Activated CD4-positive, alpha-beta T cell treated with anti-CD3 and anti-CD28 coated beads, Interleukin-2, amount 10 ng/mL, durations not matched to agents 24 days and 14 days (primary cell): Measurements from ENCODE around the gene EFNA2. TPM values are rescaled to one million over a fixed set of nuclear protein-coding genes. Genes with fewer than 3 reads are reported as not detected.

Experiments used
- DNase-seq: peaks from one replicate; pipeline ENCODE4 v3.0.0; 2022
- H3K27ac Mint-ChIP-seq: one replicate; pipeline ENCODE4 v1.8.0; 2022; ENCODE audit warnings: mild to moderate bottlenecking, mixed read lengths
- H3K27me3 Mint-ChIP-seq: one replicate; pipeline ENCODE4 v1.8.0; 2022; ENCODE audit warnings: mixed read lengths
- H3K36me3 Mint-ChIP-seq: one replicate; pipeline ENCODE4 v1.8.0; 2022; ENCODE audit warnings: low read depth, mild to moderate bottlenecking, mixed read lengths
- H3K4me1 Mint-ChIP-seq: one replicate; pipeline ENCODE4 v1.8.0; 2021; ENCODE audit warnings: mixed read lengths
- H3K4me3 Mint-ChIP-seq: one replicate; pipeline ENCODE4 v1.8.0; 2022; ENCODE audit warnings: mild to moderate bottlenecking, moderate library complexity, mixed read lengths
- H3K9me3 Mint-ChIP-seq: one replicate; pipeline ENCODE4 v1.8.0; 2021; ENCODE audit warnings: mixed read lengths
- intact Hi-C: fragments of 100-400 bp; cut with micrococcal nuclease; formaldehyde crosslinking; loops from one replicate; pipeline ENCODE4 v1.15.1; 2023
- total RNA-seq: library from RNA; stranded (reverse); gene quantifications from 2 replicates; pipeline ENCODE4 v1.2.3, GENCODE V29; 2022

Gene EFNA2
- total RNA-seq, 1 donor from 2014 or later, result not detected

DNA sequence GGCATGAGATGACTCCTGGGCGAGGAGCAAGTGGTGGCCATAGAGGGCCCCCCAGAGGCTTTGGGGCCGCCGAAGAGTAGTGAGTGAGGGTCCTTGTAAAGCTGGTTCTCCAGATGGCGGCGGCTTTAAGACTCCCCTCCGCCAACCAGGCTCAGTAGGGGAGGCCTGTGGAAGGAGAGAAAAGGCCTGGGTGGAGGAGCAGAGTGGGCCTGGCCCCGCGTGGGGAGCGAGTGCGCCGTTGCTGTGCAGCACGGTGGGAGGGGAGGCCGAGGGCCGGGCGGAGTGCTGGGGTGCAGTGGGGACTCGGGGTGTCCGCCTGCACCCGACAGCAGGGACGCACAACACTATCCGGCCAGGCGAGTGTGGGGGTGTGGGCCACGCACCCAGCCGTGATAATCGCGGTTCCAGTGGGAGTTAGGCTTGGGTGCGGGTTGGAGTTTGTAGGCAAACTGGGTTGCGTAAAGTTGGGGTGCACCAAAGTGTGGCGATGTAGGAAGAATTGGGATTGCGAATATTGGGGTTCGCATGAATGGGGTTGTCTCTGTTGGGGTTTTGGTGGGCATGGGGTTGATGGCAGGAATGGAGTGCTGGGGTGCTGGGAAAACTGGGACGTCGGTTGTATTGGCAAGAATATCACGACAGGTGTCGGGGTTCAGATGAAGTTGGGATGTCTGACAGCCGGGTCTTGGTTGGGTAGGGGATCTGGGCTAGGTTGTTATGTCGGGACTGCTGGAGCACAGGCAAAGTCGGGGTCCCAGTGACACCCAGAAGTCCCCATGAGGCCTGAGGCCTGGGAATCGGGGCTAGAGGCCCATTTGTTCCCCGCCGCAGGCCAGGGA, 17.2 kb upstream of the EFNA2 start:
- H3K27ac Mint-ChIP-seq, result peak overlapping the region; percentile 85
- intact Hi-C loops, result loop anchor here (1.0 kb wide), 2 partner anchors 8 to 19 kb away; no protein-coding TSS in a partner anchor
- H3K36me3 Mint-ChIP-seq, result peaks cover 34% of the 10 kb centered on the region
- no peaks in the 10 kb centered on the region for H3K27me3 Mint-ChIP-seq
- peak overlapping the region; percentile 60 for H3K4me3 Mint-ChIP-seq
- no peaks in the 10 kb centered on the region for H3K9me3 Mint-ChIP-seq
- DNase-seq, result no peak
- peaks cover 47% of the 10 kb centered on the region for H3K4me1 Mint-ChIP-seq

DNA sequence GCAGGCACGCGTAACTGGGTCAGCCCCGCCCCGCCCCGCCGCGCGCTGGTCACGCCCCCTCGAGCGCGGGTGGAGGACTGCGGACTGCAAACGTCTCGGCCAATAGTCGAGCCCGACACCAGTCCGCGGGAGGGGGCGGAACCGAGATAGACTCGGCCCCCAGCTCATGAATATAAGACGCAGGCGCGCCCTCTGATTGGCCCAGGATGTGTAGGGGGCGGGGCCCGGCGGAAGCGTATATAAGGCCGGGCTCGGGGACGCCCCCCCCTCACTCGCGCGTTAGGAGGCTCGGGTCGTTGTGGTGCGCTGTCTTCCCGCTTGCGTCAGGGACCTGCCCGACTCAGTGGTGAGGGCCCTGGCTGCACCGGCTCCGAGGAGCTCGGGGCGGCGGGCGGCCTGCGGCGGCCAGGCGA, 16.6 kb upstream of the EFNA2 start, which contains the start of gene CIRBP:
Gene CIRBP (plus strand): TSS at position 268 of the 413 bp plus-strand sequence. CDS start 1,602 bp downstream, outside the sequence.
- H3K4me3 Mint-ChIP-seq, result peak within 1 kb of the TSS; percentile 95
- no peaks in the 10 kb centered on the region for H3K9me3 Mint-ChIP-seq
- no peaks in the 10 kb centered on the region for H3K27me3 Mint-ChIP-seq
- intact Hi-C loops, result loop anchor here (1.0 kb wide), 2 partner anchors 9 to 20 kb away; no protein-coding TSS in a partner anchor
- peak; percentile 100 for DNase-seq
- H3K27ac Mint-ChIP-seq, result peak within 1 kb of the TSS; percentile 94
- H3K36me3 Mint-ChIP-seq, result peaks cover 40% of the 10 kb centered on the region
- peaks cover 52% of the 10 kb centered on the region for H3K4me1 Mint-ChIP-seq

DNA sequence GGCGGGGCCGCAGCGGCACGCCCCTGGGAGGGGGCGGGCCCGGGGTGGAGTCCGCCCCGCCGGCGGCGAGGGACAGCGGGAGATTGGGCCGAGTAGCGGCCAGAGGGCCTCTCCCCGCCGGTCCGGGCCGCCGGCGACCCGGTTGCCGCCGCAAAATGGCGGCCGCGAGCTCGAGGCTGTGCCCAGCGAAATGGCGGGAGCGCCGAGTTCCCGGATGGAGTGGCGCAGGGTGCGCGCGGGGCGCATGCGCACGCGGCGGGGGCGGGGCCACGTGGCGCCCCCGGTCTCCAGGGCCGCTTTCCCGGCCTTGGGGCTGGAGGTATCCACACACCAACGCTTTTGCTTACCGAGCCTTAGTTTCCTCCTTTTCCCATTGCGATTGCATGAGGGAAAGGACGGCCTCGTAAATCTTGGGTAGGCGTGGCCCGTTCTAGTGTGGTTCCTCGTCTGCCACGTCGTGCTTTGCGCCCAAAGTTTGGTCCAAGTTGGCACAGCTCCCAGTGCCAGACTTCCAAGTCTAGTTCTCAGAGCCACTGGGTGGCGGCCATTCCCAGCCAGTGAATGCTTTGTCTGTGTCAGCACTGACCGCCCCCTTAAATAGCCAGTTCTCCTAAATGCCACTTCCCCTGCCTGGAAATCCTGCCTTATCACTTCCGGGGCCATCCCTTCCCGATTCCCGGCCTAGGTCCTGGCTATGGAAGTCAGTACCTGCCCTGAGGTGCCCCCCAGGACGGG, 16.0 kb upstream of the EFNA2 start:
- Mint-ChIP-seq H3K27me3 (no peaks in the 10 kb centered on the region), H3K4me3 (peak overlapping the region; percentile 95), H3K9me3 (no peaks in the 10 kb centered on the region), H3K4me1 (peaks cover 54% of the 10 kb centered on the region), H3K27ac (peak overlapping the region; percentile 94), H3K36me3 (peaks cover 43% of the 10 kb centered on the region)
- DNase-seq, result peak; percentile 96
- intact Hi-C loops, result loop anchor here (1.0 kb wide), 2 partner anchors 9 to 20 kb away; no protein-coding TSS in a partner anchor

DNA sequence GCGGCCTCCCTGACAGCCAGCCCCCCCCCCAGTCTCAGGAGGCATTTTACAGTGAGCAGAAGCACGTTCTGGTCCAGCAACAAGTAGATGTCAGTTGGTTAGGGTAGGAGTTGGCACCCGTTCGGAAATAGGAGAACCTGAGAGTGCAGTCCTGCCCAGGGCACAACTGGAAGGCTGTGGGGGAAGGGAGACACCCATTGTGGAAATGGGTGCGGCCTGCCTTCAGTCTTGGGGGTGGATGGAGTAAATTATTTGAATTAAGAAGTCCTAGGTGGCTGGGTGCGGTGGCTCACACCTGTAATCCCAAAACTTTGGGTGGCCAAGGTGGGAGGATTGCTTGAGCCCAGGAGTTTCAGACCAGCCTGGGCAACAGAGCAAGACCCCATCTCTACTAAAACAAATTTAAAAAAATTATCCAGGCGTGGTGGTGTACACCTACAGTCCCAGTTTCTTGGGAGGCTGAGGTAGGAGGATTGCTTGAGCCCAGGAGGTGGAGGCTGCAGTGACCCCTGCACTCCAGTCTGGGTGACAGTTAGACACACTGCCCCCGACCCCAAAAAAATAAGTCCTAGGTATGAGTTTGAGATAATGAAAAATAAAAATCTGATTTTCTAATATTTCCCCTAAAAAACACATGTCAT, 15.3 kb upstream of the EFNA2 start:
- Mint-ChIP-seq H3K9me3 (no peaks in the 10 kb centered on the region), H3K27me3 (no peaks in the 10 kb centered on the region), H3K4me1 (peaks cover 51% of the 10 kb centered on the region), H3K27ac (peak overlapping the region; percentile 94), H3K4me3 (peak overlapping the region; percentile 95), H3K36me3 (peaks cover 45% of the 10 kb centered on the region)
- DNase-seq, result peak; percentile 73
- intact Hi-C loops, result no loop called here

DNA sequence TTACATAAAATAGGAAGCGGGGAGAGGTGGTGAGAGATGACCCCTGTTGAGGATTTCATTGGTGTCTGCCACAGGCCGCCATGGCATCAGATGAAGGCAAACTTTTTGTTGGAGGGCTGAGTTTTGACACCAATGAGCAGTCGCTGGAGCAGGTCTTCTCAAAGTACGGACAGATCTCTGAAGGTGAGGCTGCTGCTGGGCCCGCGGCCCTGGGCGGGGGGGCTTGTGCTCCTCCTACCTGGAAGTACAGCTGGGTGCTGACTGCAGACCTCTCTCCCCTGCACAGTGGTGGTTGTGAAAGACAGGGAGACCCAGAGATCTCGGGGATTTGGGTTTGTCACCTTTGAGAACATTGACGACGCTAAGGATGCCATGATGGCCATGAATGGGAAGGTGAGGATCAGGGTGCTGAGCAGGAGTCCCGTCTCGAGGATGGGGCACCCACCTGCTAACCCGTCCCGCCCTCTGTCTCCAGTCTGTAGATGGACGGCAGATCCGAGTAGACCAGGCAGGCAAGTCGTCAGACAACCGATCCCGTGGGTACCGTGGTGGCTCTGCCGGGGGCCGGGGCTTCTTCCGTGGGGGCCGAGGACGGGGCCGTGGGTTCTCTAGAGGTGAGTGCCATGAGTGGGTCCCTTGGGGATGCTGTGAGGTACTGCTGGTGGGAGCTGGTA, 14.7 kb upstream of the EFNA2 start:
- peaks cover 48% of the 10 kb centered on the region for H3K4me1 Mint-ChIP-seq
- DNase-seq, result peak; percentile 67
- H3K27me3 Mint-ChIP-seq, result no peaks in the 10 kb centered on the region
- peaks cover 45% of the 10 kb centered on the region for H3K36me3 Mint-ChIP-seq
- peak overlapping the region; percentile 94 for H3K27ac Mint-ChIP-seq
- H3K4me3 Mint-ChIP-seq, result peak overlapping the region; percentile 95
- H3K9me3 Mint-ChIP-seq, result no peaks in the 10 kb centered on the region
- intact Hi-C loops, result no loop called here

DNA sequence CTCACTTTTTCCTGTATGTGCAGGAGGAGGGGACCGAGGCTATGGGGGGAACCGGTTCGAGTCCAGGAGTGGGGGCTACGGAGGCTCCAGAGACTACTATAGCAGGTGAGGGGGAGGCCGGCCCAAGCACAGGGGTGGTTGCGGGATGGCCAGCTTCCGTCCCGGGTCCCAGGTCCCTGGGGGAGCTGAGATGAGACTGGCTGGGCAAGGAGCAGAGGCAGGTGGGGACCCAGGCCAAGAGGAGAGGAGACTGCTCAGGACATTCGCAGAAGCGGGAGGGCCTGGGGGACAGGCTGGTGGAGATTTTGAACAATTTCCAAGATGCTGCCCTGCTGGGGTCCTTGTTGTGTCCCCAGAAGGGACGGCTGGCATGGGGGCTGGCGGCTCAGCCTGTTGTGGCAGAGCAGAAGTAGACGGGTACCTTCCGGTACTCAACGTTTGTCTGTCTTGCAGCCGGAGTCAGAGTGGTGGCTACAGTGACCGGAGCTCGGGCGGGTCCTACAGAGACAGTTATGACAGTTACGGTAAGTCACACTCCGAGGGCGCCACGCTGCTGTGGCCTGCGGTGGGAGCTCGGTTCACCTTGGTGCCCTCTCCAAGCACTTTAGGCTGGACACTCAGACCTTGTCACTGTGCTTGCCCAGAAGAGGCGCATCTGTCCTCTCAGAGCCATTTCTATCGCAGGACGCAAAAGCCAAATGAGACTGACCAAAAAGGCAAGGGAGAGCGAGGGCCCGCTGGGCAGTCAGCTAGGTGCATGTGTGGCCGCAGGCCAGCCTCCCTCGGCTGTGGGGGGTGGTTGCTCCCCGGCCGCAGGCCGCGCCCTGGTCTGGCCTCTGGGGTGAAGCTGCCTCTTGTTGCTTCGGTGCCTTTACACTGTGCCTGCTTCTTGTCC, 13.9 kb upstream of the EFNA2 start:
- intact Hi-C loops, result no loop called here
- peak overlapping the region; percentile 95 for H3K4me3 Mint-ChIP-seq
- peak; percentile 66 for DNase-seq
- H3K4me1 Mint-ChIP-seq, result peaks cover 52% of the 10 kb centered on the region
- peak overlapping the region; percentile 77 for H3K27ac Mint-ChIP-seq
- H3K36me3 Mint-ChIP-seq, result peaks cover 49% of the 10 kb centered on the region
- no peaks in the 10 kb centered on the region for H3K9me3 Mint-ChIP-seq
- no peaks in the 10 kb centered on the region for H3K27me3 Mint-ChIP-seq

DNA sequence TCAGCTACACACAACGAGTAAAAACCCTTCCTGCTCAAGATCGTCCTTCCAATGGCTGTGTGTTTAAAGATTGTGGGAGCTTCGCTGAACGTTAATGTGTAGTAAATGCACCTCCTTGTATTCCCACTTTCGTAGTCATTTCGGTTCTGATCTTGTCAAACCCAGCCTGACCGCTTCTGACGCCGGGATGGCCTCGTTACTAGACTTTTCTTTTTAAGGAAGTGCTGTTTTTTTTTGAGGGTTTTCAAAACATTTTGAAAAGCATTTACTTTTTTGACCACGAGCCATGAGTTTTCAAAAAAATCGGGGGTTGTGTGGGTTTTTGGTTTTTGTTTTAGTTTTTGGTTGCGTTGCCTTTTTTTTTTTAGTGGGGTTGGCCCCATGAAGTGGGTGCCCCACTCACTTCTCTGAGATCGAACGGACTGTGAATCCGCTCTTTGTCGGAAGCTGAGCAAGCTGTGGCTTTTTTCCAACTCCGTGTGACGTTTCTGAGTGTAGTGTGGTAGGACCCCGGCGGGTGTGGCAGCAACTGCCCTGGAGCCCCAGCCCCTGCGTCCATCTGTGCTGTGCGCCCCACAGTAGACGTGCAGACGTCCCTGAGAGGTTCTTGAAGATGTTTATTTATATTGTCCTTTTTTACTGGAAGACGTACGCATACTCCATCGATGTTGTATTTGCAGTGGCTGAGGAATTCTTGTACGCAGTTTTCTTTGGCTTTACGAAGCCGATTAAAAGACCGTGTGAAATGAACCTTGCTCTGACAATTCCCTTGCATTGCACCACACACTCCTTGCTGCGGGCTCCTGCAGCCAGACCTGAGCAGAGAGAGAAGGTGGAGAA, 13.0 kb upstream of the EFNA2 start:
- Mint-ChIP-seq H3K4me3 (peak overlapping the region; percentile 64), H3K9me3 (no peaks in the 10 kb centered on the region), H3K27me3 (no peaks in the 10 kb centered on the region), H3K27ac (peak overlapping the region; percentile 34), H3K4me1 (peaks cover 50% of the 10 kb centered on the region), H3K36me3 (peaks cover 52% of the 10 kb centered on the region)
- intact Hi-C loops, result no loop called here
- no peak for DNase-seq

DNA sequence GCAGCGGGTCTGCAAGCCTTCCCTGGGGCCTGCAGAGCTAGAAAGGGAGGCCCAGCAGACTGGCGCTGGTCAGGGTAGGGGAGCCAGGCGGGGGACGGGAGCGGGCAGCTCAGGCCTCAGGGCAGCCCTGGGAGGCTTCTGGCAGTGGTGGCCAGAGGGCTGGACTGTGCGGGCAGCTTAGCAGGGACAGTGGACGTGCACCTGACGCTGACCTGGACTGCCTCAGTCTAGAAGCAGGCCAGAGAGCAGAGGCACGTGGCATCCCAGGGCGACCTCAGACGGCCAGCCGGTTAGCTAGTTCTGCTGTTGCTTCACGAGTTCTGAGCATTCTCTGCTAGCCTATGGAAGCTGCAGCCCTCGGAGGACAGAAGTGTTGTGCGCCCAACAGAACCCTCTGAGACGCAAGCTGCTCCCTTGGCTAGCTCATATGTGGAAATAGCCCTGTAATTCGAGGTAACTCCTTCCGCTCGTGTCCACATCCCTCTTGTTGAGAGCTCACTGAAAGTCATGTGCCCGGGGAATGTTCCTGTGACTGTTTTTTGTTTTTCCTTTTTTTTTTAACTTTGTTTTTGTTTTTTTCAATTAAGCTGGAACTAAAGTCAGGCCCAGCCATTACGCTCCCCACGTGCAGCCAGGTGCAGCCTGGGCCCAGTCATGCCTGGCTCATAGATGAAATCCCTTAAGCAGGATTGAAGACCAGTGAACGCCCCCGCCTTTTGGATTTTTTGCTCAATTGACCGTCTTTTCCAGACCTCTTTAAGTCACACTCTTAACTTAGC, 12.2 kb upstream of the EFNA2 start:
- DNase-seq, result peak; percentile 62
- H3K4me1 Mint-ChIP-seq, result peaks cover 48% of the 10 kb centered on the region
- intact Hi-C loops, result no loop called here
- H3K9me3 Mint-ChIP-seq, result no peaks in the 10 kb centered on the region
- H3K27ac Mint-ChIP-seq, result peak overlapping the region; percentile 63
- H3K27me3 Mint-ChIP-seq, result no peaks in the 10 kb centered on the region
- peak overlapping the region; percentile 64 for H3K4me3 Mint-ChIP-seq
- H3K36me3 Mint-ChIP-seq, result peaks cover 56% of the 10 kb centered on the region

DNA sequence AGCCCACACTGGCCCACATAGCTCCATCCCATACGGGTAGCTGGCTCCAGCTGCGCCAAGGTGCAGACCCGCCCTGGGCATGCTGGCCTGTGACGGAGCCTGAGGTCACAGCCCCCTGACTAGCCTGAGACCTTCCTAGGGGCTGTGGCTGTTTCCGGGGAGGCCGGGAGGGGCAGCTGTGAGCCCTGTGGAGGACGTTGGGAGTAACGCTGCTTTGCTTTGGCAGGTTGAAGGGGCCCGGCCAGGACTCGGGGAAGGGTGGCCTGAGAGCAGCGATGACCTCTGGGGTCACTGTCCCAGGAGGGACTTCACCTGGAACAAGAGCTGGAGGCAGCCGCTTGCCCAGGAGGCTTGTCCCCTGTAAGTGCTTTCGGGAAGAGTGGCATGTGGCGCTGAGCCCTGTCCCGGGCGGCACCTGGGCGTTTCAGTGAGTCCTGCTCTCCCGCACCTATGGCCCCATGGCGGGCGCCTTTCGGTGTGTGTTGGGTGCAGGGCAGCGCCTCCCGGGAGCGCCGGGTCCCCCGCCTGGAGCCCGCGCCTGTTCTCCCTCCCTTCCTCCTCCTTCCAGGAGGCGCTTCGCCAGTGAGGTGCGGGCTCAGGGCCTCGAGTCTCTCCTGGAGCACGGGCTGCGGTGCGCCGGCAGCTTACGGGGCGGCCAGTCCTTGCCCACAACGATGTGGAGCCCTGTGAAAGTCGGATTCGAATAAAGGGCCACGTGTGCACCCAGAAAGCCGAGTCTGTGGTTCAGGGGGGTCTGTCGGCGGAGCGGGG, 11.4 kb upstream of the EFNA2 start:
- Mint-ChIP-seq H3K4me1 (peaks cover 44% of the 10 kb centered on the region), H3K9me3 (no peaks in the 10 kb centered on the region)
- peak; percentile 66 for DNase-seq

DNA sequence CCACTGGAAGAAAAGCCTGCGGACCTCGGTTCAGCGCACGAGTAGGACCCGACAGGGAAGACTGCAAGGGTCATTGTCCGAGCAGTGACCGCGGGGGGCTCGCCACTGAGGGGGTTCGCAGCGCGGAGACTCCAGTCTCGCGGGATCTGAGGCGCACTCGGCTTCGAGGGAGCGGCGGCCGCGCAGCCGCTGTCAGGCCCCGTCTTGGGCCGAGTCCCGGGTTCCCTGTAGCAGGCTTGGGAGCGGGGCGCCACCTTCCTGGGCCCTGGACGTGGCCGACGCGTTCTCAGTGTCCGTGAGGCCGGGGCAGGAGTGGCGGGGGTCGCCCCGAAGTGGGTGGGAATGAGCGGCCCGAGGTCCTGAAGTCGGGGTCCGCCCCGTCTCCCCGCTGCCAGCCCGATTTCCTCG, 10.8 kb upstream of the EFNA2 start:
- DNase-seq, result no peak
- intact Hi-C loops, result loop anchor here (1.0 to 5.0 kb wide), 3 partner anchors 87 to 132 kb away; partner anchors contain the start of genes DAZAP1 and NDUFS7
- Mint-ChIP-seq H3K27ac (peak overlapping the region; percentile 80), H3K27me3 (no peaks in the 10 kb centered on the region), H3K36me3 (peaks cover 66% of the 10 kb centered on the region), H3K4me1 (peaks cover 47% of the 10 kb centered on the region), H3K9me3 (no peaks in the 10 kb centered on the region), H3K4me3 (peak overlapping the region; percentile 78)

More for the DNA sequence above, 11.4 kb upstream of the EFNA2 start:
- Mint-ChIP-seq H3K27me3 (no peaks in the 10 kb centered on the region), H3K36me3 (peaks cover 62% of the 10 kb centered on the region), H3K27ac (peak overlapping the region; percentile 80), H3K4me3 (peak overlapping the region; percentile 78)
- intact Hi-C loops, result no loop called here
